Vagina (tissue), 2 donors: ENCODE data around the gene CENPB.

Source experiments
- CTCF ChIP-seq, 3 experiments: fragments of 450-650 bp in 2 of 3; fragments of 200-600 bp in 1 of 3; sonication (generic) in 1 of 3; IDR thresholded peaks; one replicate each; pipeline ENCODE4 v1.5.1; 2017 to 2019; ENCODE audit warnings: antibody characterized with exemption in 3 of 3, mild to moderate bottlenecking in 2 of 3, moderate library complexity in 2 of 3
- POLR2A ChIP-seq, 2 donors: fragments of 450-650 bp; IDR thresholded peaks; one replicate each; pipeline ENCODE4 v1.6.1; 2017; ENCODE audit warnings: antibody characterized with exemption in 2 of 2, mild to moderate bottlenecking in 2 of 2, moderate library complexity in 2 of 2

- no peak for TF ChIP-seq CTCF (IDR thresholded peaks at IDR 0.05)
- no peak for TF ChIP-seq POLR2A (IDR thresholded peaks at IDR 0.05)
These were observed 2.2 kb upstream of the CENPB start for GRCh38 chr20:3788685-3789155.
